ENCODE data around the gene CACNA1A. TPM values are rescaled to one million over a fixed set of nuclear protein-coding genes. Genes with fewer than 3 reads are reported as not detected.

CACNA1A gene
- polyA plus RNA-seq, 1 donor from 2014 or later, result 3.1 TPM

DNA sequence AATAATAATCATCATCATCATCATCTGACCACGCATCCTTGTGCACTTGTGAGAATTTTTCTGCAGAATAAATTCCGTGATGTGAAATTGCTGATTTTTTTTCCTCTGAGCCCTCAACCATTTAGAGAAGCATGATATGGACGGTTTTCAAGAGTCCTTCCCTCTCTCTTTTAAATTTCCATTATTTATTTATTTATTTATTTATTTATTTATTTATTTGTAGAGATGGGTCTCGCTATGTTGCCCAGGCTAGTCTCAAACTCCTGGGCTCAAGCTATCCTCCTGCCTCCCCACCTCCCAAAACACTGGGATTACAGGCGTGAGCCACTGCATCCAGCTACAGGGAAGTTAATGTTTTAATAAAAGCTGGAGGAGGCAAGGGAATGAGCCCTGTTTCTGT lies 39.6 kb downstream of the CACNA1A start:
- Mint-ChIP-seq H3K9me3 (peaks cover 3 to 6% (median 5%) of the 10 kb centered on the region in 3 donors), H3K4me3 (no peak overlapping the region), H3K36me3 (peaks cover 3% of the 10 kb centered on the region), H3K4me1 (no peaks in the 10 kb centered on the region), H3K27me3 (peaks cover 5% of the 10 kb centered on the region), H3K27ac (no peak overlapping the region)

DNA sequence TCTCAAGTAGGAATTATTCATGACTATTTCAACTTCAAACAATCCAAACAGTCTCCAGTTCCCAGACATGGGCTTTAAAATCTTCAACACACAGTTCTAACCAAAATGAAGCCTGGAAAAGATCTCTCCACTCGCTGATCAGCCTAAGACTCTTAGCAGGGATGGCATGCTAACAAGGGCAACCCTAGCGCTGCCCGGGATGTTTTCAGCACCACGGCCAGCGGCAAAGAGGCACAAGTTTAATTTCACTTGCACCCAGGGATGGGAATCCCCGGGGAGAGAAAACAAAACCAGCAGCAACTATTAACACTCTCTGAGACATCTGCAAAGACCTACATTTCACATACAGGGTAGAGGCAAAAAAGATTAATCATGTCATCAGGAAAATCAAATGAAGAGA lies 43.0 kb downstream of the CACNA1A start:
- peaks cover 0 to 2% (median 0%) of the 10 kb centered on the region in 3 donors for H3K9me3 Mint-ChIP-seq
- peaks cover 3% of the 10 kb centered on the region for H3K36me3 Mint-ChIP-seq
- H3K4me1 Mint-ChIP-seq, result no peaks in the 10 kb centered on the region
- no peak overlapping the region for H3K4me3 Mint-ChIP-seq
- peak overlapping the region in 1 of 3 donors; percentile 60 for H3K27ac Mint-ChIP-seq
- H3K27me3 Mint-ChIP-seq, result peaks cover 12% of the 10 kb centered on the region

DNA sequence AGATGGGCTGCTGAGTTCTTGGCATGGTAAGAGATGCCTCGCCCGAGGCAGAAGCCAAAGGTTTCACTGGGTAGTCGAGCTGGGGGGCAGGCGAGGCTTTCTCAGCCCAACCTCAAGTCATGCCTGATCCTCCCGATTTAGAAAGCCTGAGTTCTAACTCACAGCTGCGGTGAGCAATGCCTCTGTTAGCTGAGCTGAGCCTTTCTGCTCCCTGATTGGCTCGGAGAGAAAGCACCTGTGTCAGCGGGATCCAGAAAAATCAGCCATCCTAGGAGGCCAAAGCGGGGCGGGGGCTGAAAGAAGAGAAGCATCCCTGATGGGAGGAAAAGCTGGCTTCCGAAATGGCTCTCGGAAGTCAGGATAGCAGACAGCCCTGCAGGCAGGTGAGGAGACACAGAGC lies 44.7 kb downstream of the CACNA1A start:
- Mint-ChIP-seq H3K4me3 (no peak overlapping the region), H3K36me3 (peaks cover 3% of the 10 kb centered on the region), H3K27ac (peak overlapping the region in 1 of 3 donors; percentile 37)

DNA sequence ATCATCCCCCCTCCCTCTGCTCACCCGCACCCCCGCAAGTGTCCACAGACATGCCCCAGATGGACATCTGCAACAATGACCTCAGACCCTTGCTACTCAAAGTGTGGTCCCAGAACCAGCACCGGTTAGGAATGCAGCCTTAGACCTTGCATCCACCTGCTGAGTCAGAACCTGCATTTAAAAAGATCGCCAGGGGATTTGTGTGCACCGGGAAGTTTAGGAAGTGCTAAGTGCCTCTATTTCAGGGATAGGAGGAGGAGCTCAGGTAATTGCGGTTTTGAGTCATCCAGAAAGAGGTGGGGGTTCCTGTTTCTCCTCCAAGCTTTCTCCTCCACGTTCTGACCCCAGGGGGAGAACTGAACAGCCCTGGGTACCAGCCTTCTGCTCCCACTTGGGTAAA lies 46.2 kb downstream of the CACNA1A start:
- peaks cover 14% of the 10 kb centered on the region for H3K27me3 Mint-ChIP-seq
- no peak overlapping the region for H3K27ac Mint-ChIP-seq
- H3K4me3 Mint-ChIP-seq, result no peak overlapping the region
- H3K36me3 Mint-ChIP-seq, result no peaks in the 10 kb centered on the region
- H3K4me1 Mint-ChIP-seq, result no peaks in the 10 kb centered on the region
- peaks cover 2 to 5% (median 3%) of the 10 kb centered on the region in 3 donors for H3K9me3 Mint-ChIP-seq

More for the DNA sequence above, 44.7 kb downstream of the CACNA1A start:
- Mint-ChIP-seq H3K9me3 (peaks cover 0 to 5% (median 2%) of the 10 kb centered on the region in 3 donors), H3K27me3 (peaks cover 10% of the 10 kb centered on the region), H3K4me1 (no peaks in the 10 kb centered on the region)

DNA sequence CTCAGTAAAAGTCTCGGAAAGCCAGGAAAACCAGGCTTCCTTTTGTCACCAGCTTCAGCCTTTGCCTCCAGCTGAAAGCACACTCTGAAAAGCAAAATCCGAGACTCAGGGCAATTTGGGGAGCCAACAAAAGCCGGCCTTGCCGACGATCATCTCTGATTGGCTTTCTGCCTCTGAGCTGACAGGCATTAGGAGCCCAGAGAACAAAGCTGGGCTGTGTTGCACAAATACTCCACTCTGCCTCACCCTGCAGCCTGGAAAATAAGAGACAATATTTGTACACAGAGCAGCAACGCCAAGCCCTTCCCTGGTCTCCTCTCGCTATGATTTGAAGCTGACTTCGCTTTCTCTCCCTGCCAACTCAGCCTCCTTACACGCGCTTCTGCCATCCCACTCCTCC lies 46.9 kb downstream of the CACNA1A start:
- Mint-ChIP-seq H3K27me3 (peaks cover 17% of the 10 kb centered on the region), H3K27ac (no peak overlapping the region), H3K4me1 (no peaks in the 10 kb centered on the region)

DNA sequence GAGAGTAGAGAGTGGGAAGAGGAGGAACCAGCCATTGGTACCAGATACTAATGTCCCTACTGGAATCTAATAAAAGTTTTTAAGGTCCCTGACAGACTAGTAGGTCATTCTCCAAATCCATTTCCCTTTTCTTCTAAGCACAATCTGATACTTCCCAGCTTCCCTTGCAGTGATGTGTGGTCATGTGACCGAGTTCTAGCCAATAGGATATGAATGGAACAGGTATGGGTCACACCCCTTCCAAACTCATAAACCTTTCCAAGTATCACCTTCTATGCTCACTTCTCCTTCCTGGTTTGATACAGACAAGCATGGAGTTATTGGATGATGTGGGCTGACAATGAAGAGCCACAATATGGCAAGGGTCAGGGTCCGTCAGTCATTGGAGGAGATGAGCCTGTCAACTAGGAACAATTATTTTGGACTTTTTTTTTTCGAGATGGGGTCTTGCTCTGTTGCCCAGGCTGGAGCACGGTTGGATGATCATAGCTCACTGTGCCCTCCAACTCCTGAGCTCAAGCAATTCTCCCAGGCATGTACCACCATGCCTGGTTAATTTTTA lies 54.8 kb downstream of the CACNA1A start:
- H3K9me3 Mint-ChIP-seq, result peaks cover 16 to 39% (median 18%) of the 10 kb centered on the region in 3 donors
- H3K36me3 Mint-ChIP-seq, result no peaks in the 10 kb centered on the region
- H3K4me3 Mint-ChIP-seq, result no peak overlapping the region
- no peak overlapping the region for H3K27ac Mint-ChIP-seq
- H3K27me3 Mint-ChIP-seq, result peaks cover 14% of the 10 kb centered on the region
- no peaks in the 10 kb centered on the region for H3K4me1 Mint-ChIP-seq

More for the DNA sequence above, 46.9 kb downstream of the CACNA1A start:
- Mint-ChIP-seq H3K4me3 (no peak overlapping the region), H3K36me3 (no peaks in the 10 kb centered on the region), H3K9me3 (peaks cover 2 to 5% (median 3%) of the 10 kb centered on the region in 3 donors)

DNA sequence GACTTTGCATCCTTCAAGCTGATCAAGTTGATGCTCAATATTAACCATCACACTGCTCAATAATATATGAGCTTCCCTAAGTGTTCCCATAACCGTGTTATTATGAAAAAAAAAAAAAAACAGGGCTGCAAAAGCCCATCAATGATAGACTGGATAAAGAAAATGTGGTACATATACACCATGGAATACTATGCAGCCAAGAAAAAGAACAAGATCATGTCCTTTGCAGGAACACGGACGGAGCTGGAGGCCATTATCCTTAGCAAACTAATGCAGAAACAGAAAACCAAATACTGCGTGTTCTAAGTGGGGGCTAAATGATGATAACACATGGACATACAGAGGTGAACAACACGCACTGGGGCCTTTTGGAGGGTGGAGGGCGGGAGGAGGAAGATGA lies 58.3 kb downstream of the CACNA1A start:
- H3K27ac Mint-ChIP-seq, result no peak overlapping the region
- H3K9me3 Mint-ChIP-seq, result peaks cover 14 to 39% (median 18%) of the 10 kb centered on the region in 3 donors
- H3K27me3 Mint-ChIP-seq, result peaks cover 6% of the 10 kb centered on the region

DNA sequence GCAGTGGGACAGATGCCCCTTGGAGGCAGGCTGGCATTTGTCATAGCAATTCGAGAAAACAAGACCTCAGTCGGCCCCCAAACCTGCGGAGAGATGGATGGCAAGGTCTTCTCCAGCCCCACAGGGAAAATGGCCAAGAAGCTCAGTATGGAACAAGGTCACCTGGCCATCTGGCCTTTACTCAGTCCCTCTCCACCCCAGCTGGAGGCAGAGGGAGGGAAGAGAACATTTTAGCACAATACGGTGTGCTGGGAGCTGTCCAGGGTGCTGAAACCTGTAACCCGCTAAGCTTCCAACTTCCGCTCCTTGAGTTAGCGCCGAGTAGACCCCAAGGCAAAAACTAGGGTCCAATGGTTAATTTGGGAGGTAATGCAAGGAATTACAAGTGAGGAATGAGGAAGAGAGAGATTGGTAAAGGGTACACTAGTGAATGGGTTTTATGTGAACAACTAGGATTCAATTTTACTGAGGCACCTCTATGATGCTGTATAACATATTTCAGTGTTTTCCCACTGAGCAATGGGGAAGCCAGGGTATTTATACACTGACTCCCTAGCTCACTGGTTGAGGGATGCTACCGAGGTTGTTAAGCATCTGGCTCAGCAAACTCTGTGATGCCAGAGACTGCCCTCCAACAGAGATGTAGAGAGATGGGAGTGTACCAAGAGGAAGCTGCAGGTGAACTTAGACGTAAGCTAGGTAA lies 64.3 kb downstream of the CACNA1A start:
- H3K27ac Mint-ChIP-seq, result no peak overlapping the region
- H3K4me1 Mint-ChIP-seq, result no peaks in the 10 kb centered on the region
- H3K36me3 Mint-ChIP-seq, result peaks cover 1% of the 10 kb centered on the region
- H3K27me3 Mint-ChIP-seq, result peaks cover 1% of the 10 kb centered on the region
- H3K4me3 Mint-ChIP-seq, result no peak overlapping the region
- H3K9me3 Mint-ChIP-seq, result peaks cover 4 to 10% (median 4%) of the 10 kb centered on the region in 3 donors

More for the DNA sequence above, 58.3 kb downstream of the CACNA1A start:
- no peaks in the 10 kb centered on the region for H3K36me3 Mint-ChIP-seq
- no peaks in the 10 kb centered on the region for H3K4me1 Mint-ChIP-seq
- H3K4me3 Mint-ChIP-seq, result no peak overlapping the region

DNA sequence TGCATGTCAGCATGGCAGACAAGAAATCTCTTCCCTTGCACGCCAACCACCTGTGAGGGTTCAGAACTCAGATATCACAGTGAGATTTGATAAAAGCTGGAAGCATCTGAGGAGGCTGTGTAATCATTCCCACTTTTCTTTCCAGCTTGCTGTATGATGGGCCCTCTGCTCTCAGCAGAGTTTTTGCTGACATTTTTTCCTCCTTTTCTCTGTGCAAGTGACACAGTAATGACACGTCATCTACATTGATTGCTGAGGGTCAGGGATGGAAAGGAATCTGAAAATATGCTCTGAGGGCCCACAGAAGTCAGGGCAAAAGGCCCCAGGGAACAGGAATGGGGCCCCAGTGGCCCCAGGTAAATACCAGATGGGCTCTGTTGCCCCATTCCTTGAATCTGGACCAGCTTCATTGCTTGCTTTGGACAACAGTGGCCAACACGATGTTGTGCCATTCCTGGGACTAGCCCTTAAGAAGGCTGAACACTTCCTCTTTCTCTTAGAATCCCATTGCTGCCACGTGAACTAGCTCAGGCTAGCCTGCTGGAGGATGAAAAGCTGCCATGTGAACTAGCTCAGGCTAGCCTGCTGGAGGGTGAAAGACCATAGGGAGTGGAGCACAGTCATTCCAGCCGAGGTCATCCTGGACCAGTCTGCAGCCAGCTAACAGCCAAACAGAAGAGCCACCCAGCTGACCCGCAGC lies 68.2 kb downstream of the CACNA1A start:
- Mint-ChIP-seq H3K36me3 (peaks cover 1% of the 10 kb centered on the region), H3K27me3 (peaks cover 3% of the 10 kb centered on the region), H3K9me3 (peaks cover 4 to 7% (median 4%) of the 10 kb centered on the region in 3 donors), H3K27ac (no peak overlapping the region), H3K4me1 (no peaks in the 10 kb centered on the region), H3K4me3 (no peak overlapping the region)

DNA sequence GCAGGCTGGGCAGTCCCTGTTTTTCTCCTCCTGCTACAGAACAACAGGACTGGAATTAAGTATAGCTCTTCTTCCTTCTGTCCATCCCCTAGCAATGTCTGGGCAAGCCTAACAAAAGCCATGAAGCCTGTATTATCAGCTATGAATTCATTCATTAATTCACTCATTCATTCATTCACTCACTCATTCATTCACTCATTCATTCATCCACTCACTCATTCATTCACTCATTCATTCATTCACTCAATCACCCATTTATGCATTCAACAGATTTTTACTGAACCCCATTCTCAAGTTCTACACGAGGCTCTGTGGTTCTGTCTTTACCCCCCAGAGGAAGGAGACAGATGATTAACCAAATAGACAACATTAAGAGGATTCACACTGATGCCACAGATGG lies 69.9 kb downstream of the CACNA1A start:
- H3K27ac Mint-ChIP-seq, result no peak overlapping the region
- peaks cover 4 to 5% (median 4%) of the 10 kb centered on the region in 3 donors for H3K9me3 Mint-ChIP-seq
- H3K4me1 Mint-ChIP-seq, result no peaks in the 10 kb centered on the region
- peaks cover 5% of the 10 kb centered on the region for H3K27me3 Mint-ChIP-seq
- no peak overlapping the region for H3K4me3 Mint-ChIP-seq
- peaks cover 1% of the 10 kb centered on the region for H3K36me3 Mint-ChIP-seq

DNA sequence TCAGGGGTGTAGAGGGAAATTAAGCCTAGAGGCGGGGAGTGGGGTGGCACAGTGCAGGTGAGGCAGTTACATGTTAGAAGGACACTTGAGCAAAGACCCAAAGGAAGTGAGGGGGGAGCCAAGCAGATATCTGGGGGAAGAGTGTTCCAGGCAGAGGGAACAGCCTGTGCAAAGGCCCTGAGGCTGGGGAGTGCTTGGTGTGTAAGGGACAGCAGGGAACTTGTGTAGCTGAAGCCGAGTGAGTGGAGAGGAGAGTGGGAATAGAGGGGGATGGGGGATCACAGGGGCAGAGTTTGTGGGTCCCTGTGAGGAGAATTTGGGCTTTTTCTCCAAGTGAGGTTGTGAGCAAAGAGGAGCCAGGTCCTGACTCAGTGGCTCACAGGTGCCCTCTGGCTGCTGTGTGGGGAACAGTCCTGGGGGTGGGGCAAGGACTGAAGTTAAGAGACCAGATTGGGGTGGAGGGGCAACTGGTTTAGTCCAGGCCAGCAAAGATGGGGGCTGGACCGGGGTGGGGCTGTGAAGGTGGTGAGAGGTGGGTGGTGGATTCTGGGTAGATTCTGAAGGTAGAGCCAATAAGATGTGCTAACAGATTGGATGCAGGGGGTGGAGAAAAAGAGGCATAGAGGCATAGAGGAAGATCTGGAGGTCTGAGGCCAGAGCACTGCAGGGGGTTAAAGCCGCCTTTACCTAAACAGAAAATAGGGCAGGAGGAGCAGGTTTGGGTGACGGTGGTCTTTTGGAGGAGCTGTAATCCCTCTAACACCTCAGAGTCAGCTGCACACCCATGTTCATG lies 75.3 kb downstream of the CACNA1A start:
- Mint-ChIP-seq H3K4me3 (no peak overlapping the region), H3K27ac (no peak overlapping the region), H3K36me3 (no peaks in the 10 kb centered on the region), H3K9me3 (peaks cover 3 to 7% (median 5%) of the 10 kb centered on the region in 3 donors), H3K27me3 (peaks cover 8% of the 10 kb centered on the region), H3K4me1 (no peaks in the 10 kb centered on the region)

DNA sequence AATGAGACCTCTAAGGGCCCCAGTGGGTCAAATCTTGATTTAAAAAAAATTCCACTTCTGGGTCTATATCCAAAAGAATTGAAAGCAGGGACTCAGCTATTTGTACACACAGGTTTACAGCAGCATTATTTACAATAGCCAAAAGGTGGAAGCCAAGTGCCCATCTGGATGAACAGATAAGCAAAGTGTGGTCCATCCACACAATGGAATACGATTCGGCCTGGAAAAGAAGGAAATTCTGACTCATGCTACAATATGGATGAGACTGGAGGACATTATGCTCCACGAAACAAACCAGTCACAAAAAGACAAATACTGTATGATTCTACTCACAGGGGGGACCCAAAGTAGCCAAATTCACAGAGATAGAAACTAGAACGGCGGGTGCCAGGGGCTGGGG lies 76.7 kb downstream of the CACNA1A start:
- Mint-ChIP-seq H3K9me3 (peaks cover 4 to 9% (median 8%) of the 10 kb centered on the region in 3 donors), H3K36me3 (peaks cover 1% of the 10 kb centered on the region), H3K27me3 (peaks cover 10% of the 10 kb centered on the region), H3K4me3 (no peak overlapping the region), H3K4me1 (no peaks in the 10 kb centered on the region), H3K27ac (no peak overlapping the region)

DNA sequence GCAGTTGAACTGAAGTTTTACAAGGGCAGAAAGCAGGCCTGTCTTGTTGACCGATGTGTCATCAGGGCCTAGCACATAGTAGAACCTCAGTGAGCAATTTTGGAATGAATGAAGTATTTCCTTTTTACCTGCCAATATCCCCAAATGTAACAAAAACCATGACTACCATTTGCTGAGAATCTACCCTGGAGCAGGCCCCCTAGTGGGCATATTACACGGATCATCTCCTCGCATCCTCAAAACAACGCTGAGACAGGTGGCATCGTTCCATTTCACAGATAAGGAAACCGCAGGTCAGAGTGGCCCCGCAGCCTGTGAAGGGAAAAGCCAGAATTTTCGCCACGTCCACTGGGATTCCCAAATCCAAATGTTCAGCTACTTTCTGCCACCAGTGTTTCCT lies 77.9 kb downstream of the CACNA1A start:
- no peak overlapping the region for H3K27ac Mint-ChIP-seq
- H3K4me1 Mint-ChIP-seq, result no peaks in the 10 kb centered on the region
- H3K27me3 Mint-ChIP-seq, result peaks cover 10% of the 10 kb centered on the region
- H3K9me3 Mint-ChIP-seq, result peaks cover 4 to 9% (median 8%) of the 10 kb centered on the region in 3 donors
- H3K4me3 Mint-ChIP-seq, result no peak overlapping the region
- peaks cover 1% of the 10 kb centered on the region for H3K36me3 Mint-ChIP-seq

DNA sequence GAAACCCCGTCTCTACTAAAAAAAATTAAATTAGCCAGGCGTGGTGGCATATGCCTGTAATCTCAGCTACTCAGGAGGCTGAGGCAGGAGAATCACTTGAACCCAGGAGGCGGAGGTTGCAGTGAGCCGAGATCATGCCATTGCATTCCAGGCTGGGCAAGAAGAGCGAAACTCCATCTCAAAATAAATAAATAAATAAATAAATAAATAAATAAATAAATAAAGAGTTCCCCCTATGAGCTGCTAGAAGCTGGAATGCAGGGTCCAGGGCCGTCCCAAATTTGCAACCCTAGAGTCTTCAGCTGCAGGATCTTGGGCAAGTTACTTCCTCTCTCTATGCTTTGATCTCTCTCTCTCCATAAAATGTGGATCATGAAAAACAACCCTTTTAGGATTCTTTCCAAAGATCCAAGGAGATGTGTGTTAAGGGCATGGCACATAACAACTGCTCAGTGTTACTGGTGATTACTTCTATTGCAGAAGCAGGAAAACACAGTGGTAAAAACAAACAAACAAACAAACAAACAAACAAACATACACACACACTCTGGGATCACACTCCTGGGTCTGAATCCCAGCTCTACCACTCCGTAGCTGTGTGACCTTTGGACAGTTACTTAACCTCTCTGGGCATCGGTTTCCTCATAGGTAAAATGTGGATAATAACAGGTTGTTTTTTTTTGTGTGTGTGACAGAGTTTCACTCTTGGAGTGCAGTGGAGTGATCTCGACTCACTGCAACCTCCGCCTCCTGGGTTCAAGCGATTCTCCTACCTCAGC lies 78.8 kb downstream of the CACNA1A start:
- H3K4me3 Mint-ChIP-seq, result peak overlapping the region in 1 of 4 donors; percentile 22
- H3K36me3 Mint-ChIP-seq, result peaks cover 1% of the 10 kb centered on the region
- peaks cover 4 to 15% (median 12%) of the 10 kb centered on the region in 3 donors for H3K9me3 Mint-ChIP-seq
- no peaks in the 10 kb centered on the region for H3K4me1 Mint-ChIP-seq
- H3K27ac Mint-ChIP-seq, result no peak overlapping the region
- H3K27me3 Mint-ChIP-seq, result peaks cover 10% of the 10 kb centered on the region
